ENCODE data around the gene AK1.

DNA sequence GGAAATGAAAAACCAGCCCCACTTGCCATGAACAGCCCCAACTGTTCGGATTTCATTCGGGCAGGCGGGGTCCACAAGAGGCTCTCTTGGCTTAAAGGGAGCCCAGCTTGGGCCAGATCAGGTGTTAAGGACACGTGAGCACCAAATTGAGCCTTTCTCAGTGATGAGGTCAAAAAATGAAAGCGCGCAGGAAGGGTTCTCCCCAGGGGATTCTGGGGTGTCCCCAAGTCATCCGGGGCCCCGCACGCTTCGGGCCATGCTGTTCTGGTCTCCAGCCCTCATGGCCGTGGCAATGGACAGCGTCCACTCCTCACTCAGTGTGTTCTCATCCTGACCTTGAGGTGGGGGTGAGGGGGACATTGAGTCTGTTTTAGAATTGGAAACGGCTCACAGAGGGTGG is 10.9 kb downstream of the AK1 start:
- TF ChIP-seq, protein P1, sequence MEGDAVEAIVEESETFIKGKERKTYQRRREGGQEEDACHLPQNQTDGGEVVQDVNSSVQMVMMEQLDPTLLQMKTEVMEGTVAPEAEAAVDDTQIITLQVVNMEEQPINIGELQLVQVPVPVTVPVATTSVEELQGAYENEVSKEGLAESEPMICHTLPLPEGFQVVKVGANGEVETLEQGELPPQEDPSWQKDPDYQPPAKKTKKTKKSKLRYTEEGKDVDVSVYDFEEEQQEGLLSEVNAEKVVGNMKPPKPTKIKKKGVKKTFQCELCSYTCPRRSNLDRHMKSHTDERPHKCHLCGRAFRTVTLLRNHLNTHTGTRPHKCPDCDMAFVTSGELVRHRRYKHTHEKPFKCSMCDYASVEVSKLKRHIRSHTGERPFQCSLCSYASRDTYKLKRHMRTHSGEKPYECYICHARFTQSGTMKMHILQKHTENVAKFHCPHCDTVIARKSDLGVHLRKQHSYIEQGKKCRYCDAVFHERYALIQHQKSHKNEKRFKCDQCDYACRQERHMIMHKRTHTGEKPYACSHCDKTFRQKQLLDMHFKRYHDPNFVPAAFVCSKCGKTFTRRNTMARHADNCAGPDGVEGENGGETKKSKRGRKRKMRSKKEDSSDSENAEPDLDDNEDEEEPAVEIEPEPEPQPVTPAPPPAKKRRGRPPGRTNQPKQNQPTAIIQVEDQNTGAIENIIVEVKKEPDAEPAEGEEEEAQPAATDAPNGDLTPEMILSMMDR (conservative IDR thresholded peaks at IDR 0.05; ENCODE audit: low read length), result no peak
- TF ChIP-seq EZH2phosphoT487 (IDR thresholded peaks at IDR 0.05; ENCODE audit: borderline replicate concordance, low read depth, low read length), result no peak

All from OCI-LY7 (cell line).